GM18499 (cell line): ENCODE data around the gene HCN2.
"Not testable (repeated sequence)": the region's sequence is repeated elsewhere in the genome, so short reads cannot be mapped to it uniquely, and the experiment has no call there.

ENCODE experiments used
- ATAC-seq: cut with Tn5 transposase; IDR thresholded peaks from one replicate; pipeline ENCODE4 v1.9.1; 2021; ENCODE audit warnings: moderate number of reproducible peaks; ENCODE audit not compliant: insufficient read depth, unreplicated experiment

HCN2 gene

DNA sequence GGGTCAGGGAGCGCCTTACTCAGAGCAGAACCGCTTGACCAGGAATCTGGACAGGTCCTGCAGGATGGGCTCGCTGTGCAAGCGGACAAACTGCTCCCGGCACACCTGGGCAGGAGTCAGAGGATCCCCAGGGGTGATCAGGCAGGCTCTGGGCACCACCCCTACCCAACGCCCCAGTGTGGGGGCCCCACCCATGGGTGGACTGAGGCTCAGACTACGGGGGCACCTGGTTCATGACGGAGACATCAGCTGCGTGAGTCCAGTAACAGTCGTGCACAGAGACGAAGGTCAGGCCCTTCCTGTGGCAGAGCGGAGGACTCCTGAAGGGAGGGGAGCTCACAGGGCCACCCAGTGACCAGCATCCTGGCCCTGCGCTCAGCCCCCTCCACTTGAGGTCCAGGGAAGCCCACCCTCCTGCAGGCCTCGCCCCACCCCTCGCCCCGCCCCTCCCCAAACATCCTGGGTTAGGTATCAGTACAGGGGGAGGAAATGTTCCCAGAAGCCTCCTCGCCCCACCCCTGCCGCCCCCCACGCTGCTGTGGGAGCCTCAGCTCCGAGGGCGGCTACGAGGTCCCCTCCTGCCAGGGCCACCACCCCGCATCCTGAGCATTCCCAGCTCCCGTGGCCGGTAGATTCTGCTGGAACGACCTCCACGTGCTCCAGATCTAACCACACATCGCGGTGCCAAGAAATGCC, 28.0 kb downstream of the HCN2 start:
- ATAC-seq: no peak

DNA sequence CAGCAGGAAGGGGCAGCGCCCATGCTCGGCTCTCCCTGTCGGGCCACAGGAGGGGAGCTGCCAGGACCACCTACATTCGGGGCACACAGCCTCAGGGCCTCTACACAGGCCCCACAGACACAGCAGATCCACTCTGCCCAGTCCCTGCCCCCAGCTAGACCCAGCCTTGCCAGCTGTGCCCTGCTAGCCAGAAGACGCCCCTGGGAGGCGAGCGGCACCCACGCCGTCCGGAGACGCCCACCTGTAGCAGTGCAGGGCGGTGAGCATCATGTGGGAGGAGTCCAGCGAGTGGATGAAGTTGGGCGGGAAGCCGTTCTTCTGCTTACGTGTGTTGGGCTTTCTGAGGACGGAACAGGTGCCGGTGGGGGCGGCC, 28.6 kb downstream of the HCN2 start:
- ATAC-seq: no peak

DNA sequence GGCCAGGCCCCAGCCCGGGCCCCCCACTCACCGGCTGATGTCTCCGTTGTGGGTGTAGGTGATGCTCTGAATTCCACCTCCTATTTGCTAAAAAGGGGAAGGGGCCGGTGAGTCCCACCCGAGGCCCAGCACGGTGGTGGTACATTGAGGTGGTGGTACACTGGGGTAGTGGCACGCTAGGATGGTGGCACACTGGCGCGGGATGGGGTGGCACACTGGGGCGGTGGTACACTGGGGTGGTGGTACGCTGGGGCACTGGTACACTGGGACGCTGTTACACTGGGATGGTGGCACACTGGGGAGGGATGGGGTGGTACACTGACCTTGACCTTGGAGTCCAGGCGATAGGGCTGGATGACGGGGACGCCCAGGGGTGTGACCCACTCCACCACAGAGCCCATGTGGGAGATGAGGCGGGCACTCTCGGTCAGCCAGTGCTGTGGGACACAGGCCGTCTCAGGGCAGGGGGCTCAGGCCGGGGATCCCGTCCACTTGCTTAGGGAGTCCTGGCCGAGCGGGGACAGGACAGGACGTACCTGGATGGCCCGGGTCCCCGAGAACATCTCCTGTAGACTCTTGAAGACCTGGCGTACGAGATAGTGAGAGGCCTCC, 29.1 kb downstream of the HCN2 start:
- no peak for ATAC-seq

DNA sequence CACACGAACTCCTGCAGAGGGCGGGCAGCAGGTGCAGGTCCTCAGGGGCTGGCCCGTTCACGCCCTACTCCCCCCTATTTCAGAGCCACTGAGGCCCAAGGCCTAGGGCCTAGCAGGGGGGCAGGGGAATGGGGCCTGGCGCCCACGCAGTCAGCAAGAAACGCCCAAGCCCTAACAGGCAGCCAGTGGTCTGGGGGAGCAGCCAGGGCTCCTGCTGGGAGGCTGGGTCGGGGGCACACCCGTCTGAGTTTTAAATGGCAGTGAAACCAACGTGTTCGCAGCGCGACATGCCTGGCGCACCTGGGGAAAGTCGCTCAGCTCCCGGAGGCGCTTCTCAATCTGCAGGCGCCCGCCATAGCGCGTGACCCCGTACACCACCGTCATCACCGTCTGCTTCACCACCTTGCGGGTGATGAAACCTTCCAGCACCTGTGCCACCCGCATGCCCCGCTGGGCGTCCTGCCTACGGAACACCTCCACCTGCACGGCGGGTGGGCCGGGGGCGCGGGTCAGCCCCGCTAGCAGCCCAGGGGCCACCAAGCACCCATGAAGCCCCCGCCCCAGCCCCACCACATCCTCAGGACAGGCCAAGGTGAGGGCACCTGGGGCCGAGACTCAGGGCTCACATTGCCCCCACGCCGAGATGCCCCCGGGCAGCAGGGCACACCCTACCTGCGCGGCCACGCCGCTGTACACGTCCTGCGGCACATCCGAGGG, 29.8 kb downstream of the HCN2 start:
- ATAC-seq: no peak

DNA sequence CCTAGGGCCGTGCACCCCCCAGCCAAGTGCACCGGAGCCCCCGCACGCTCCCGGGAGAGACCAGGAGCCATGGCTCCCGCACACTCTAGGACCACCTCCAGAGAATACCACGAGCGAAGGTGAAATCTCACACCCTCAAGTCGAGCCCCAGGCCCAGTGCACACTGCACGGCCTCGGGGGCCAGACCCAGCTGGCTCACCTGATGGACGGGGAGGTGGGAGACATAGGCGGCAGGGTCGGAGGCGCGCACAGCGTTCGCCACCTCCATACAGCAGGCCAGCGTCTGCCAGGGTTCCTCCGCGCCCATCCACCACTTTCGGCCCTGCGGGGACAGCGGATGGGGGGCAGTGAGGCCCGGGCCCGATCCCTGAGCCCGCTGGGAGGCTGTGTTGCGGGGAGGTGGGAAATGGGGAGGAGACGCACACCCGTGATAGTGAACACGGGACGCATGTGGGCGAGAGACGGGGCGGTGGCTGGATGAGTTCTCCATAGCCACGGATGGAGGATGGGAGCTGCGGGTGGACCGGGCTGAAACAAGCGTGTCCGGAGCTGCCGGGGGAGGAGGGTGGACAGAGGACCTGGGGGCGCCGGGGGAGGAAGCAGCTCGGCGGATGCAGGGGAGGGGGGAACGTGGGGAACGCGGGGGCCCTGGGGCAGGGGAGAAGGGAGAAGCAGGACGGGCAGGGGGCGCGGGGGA, 30.6 kb downstream of the HCN2 start:
- no peak for ATAC-seq

DNA sequence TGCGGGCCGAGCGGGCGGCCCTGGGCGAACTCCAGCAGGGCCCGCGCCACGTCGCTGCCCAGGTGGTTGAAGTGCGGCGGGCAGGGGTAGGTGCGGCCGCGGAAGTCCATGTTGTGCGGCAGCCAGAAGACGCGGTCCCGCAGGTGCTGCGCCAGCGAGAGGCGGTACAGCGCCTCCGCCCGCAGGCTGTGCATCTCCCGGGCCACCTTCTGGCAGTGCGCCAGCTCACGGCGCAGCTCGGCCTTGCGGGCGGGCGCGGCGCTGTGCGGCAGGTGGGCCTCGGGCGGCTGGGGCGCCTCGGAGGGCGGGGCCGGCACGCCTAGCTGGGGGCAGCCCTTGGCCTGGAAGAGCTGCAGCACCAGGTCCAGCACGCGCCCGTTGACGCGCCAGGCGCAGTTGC, 31.5 kb downstream of the HCN2 start:
- ATAC-seq: not testable (repeated sequence)

DNA sequence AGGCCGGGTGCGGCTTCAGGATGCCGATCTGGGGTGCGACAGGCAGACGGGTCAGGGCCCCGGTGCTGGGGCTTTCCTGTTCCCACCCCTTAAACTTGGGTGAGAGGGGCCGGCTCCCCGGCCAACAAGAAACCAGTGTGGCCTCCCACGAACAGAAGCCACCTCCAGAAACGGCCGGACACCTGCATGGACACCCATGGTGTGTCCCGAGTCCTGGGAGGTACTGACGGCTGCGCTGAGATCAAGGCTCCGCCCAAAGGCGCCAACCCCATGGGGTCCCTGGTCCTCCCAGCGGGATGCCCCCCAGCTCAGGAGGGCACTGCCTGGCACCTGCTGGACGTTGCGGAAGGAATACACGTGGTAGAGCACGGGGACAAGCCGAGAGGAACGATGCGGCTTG, 32.1 kb downstream of the HCN2 start:
- ATAC-seq: no peak

DNA sequence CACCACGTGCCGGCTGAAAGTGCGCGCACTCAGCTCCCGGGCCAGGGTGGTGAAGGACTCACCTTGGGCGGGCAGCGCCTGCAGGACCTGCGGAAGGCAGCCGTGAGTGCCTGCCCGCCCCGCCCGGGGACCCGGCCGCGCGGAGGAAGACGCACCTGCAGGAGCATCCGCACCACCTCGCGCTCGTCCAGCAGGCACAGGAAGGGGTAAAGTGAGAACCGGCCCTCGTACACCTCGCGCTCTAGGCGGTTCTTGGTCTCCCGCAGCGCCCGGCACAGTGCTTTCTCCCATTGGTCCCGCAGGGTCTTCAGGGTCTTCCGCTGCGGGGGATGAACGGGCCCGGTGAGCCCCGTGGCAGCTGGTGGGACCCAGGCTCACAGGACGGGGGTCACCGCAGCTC, 33.0 kb downstream of the HCN2 start:
- ATAC-seq: no peak

DNA sequence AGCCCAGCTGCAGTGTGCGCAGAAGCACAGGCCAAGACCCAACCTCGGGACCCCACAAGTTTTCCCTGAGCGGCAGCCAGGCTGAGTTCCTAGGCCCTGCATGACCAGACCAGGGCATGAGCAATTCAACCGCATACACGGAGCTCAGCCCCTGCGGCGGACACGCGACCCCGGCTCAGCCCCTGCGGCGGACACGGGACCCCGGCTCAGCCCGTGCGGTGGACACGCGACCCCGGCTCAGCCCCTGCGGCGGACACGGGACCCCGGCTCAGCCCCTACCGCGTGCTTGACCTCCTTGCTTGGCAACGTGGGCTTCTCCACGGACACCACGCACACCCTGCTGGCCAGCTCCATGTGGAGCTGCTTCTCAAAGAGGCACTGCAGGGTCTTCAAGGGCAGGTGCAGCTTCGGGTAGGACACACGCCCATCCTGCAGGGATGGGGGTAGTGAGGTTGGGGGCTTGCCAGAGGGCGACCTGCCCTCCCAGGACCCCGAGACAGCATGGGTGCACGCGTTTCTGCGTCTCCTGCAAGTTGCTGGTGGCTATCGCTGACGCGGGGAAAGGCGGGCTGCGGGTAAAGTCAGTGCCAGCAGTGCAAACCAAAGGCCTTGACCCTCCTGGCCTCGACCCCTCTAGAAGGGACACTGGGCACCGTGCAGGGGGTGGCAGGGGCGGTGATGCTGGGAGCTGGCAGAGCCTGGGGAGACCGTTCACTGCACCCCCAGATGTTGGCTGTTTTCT, 33.7 kb downstream of the HCN2 start:
- no peak for ATAC-seq

DNA sequence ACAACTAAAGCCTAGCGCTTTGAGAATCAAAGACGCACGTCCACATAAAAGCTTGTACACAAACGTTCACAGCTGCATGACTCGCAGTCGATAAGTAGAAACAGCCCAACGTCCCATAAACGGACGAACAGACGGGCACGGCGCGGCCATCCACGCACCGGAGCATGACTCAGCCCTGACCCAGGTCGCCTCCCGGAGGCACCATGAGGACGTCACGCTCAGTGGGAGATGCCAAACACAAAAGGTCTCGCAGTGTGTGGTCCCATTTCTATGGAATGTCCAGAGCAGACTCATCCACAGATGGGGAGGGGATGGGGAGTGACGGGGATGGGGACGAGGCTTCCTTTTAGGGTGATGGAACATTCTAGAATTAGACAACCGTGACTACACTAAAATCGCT, 34.3 kb downstream of the HCN2 start:
- no peak for ATAC-seq

DNA sequence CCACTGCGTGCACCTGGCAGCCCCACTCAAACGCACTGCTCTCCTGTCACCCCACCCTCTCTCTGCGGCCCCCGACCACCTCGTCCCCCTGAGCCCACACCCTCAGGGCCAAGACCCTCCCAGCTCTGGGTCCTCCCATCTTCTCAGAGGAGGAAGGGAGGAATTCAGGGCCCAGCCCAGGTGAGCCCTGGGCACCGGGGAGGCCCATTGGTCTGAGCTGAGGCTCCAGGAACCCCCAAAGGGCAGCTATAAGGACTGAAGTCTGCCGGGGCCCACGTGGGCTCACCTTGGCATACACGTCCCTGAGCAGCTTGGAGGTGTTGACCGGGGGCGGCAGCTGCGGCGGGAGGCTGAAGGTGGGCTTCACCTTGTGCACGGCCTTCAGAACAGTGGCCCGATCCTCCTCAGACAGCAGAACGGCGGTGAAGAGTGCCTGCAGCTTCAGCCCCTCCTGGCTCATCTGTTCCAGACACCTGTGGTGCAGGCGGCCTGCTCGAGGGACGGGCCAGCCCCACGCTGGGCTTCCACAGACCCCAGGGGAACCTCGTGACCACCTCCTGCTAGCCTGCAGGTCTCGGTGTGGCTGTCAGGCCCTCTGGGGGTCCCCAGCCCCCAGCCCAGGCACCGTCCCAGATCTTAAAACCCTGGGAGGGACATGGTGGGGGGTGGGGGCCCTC, 34.9 kb downstream of the HCN2 start:
- ATAC-seq: no peak

DNA sequence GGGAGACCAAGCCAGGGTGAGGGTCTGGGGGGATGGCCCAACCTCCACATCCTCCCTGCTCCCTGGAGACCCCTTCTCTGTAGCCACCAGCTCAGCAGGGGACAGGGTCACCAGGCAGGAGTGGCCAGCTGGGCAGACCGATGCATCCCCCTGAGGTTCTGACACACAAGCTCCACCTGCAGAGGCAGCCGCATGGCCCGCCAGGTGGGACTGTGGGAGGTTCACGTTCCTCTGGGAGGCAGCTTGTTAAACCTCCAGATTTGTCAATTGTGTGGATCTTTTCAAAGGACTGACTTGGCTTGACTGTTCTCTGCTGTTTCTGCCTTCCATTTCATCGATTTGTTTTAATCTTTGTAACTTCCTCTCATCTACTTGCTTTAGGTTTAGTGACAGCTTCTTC, 35.6 kb downstream of the HCN2 start:
- ATAC-seq: no peak

DNA sequence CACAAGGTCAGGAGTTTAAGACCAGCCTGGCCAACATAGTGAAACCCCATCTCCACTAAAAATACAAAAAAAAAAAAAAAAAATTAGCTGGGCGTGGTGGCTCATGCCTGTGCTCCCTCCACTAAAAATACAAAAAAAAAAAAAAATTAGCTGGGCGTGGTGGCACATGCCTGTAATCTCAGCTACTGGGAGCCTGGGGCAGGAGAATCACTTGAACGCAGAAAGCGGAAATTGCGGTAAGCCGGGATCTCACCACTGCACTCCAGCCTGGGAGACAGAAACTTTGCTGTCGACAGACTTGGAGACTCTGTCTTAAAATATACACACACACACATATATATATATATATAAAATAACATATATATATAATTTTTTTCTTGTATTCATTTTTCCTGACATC, 36.9 kb downstream of the HCN2 start:
- ATAC-seq: not testable (repeated sequence)

DNA sequence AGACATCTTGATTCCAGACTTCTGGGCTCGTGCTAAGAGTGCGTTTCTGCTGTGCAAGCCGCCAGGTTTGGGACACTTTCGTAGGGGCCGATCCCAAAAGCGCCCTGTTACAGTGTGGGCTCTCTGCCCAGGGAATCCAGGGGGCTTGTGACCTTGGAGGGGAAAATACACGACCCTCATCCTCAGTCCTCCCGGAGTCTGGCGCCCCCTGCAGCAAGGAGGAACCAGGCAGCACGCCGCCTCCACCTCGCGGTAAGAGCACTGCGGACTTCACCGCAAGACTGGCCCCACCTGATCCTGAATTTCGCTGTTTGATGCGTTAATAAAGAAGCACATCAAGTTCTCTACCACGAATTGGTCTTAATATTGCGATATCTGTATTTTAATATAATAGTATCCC, 38.5 kb downstream of the HCN2 start:
- no peak for ATAC-seq

DNA sequence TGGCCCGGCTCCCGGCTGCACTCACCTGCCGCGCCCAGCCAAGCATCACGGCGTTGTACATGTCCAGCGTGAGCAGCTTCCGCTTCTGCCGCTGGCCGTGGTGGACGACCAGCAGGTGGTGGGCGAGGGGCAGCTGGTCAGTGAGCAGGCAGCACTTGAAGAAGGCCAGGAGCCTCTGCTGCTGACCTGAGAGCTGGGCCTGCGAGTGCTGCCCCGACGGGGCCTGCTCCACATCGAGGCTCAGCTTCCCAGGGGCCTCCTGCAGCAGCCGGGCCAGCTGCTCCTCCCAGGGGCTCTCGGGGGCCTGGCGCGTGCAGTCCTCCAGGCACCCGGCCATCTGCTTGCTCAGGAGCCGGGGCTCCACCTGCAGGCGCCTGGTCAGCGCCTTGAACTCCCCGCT, 39.8 kb downstream of the HCN2 start:
- ATAC-seq: not testable (repeated sequence)

DNA sequence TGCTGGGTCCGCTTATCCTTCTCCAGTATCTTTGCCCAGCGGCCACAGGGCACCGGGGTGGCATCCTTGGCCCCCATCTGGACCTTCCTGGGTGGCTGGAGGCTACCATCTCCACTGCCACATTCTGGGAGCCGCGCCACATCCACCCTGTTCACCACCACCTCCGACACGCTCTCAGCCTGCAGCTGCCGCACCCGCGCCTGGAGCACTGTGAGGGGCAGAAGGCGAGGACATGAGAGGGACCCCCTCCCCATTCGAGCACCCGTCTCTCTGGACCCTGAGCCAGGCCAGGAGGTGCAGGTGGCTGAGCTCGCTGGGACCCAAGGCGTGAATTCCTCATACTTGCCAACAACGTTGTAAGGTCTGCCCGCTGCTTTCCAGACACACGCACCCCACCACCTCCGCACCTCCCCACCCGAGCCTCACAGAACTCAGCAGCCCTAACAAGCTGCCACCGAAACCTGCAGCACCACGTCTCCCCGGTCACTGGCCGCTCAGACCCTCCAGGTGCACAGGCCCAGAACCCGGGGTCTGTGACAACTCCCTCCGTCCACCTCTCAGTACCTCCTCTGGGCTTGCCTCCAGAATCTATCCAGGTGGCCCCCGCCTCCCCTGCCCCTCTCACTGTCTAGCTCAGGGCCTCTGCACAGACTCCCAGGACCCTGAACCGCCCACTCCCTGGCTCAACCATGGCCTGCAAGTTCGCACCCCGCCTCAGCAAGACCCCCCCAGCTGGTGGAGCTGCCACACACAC, 40.5 kb downstream of the HCN2 start:
- ATAC-seq: no peak

DNA sequence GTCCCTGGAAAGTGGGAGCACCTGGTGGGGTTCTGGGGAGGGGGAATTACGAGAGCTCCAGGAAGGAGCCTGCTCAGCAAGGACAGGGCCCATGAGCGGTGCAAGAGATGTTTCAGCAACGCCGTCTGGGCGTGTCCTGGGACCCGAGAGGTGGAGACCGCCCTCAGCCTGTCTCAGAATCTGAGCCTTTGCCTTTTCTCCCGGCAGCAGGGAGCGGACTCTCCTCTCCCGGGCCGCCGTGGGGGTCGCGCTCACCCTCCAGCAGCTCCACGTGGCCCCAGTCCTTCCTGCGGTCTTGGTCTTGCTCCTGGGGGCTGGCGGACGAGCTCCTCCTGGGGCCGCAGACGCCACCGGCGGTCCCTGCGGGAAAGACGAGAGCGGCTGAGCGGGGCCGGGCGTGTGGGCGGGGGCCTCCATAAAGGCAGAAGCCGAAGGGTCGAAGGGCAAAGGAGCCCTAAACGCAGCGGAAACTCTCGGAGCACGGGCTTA, 42.9 kb downstream of the HCN2 start:
- no peak for ATAC-seq

DNA sequence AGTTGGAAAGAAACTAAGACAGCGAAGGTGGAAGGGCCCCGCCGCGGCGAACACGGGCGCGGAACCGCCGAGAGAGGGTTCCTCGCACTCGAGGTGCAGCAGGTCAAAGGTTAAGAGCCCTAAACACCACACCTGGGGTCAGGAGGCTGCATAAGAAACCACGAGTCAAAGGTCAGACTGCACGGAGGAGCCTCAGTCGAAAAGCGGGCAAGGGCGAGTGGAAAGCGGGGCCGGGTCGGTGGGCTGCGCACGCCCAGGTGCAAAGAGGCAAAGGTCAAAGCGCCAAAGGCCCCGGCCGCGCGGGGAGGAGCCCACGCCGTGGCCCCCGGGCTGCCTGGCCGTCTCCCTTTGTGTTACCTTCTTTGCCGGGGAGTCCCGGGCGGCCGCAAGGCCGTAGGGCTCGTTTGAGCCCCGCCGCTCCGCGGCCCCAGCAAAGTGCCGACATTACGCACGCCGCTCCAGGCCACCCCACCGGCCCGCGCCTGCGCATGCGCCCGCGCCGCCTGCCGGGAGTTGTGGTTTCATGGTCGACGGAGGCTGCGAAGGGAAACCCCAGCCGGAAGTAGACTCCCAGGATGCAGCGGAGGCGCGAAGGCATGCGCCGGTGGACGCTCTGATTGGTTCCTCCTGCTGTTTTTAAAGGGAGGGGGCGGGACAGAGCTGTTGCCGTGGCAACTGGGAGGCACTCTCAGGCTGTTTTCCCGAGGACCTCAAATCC, 43.5 kb downstream of the HCN2 start, which contains the start of gene POLRMT:
Gene POLRMT (minus strand): TSS at position 470 of the 718 bp plus-strand sequence. CDS start 25 bp downstream, at position 445.
- ATAC-seq: no peak
